ENCODE data around the gene SLC6A16. TPM values are rescaled to one million over a fixed set of nuclear protein-coding genes. Genes with fewer than 3 reads are reported as not detected.

Gene SLC6A16
- total and polyA plus RNA-seq, 2 of the 8 experiments (the other 6 are each of a cell fraction or from before 2014, with no cell fraction given): 1.1 to 1.5 TPM

DNA sequence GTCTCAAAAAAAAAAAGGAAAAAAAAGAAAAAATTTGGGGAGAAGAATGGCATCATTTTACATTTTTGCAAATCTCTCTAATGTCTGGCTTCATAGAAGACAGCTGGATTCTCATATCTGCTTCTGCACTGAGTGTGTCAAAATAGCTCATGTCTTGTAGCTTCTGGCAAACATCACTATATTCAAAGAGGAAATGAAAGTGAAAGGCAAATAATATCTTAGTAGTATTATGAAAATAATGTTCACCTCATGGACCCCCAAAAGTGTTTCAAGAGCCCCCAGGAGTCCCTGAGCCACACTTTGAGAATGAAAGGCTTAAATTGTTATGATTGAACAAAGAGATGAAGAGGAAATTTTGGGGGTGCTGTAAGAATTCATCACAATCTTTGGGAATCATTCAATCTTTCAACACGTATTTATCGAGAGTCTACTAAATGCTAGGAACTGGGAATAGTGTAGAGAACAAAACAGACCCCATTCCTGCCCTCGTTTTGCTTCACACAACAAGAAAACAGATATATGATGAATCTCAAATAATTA is 1.2 kb upstream of the SLC6A16 start:
- no peak for FAIRE-seq

More for the DNA sequence above, 1.2 kb upstream of the SLC6A16 start:
- no peaks in the 10 kb centered on the region for H4K20me1 ChIP-seq (replicated peaks in 1 of 2; ENCODE audit: control insufficient read depth in 1 of 2, insufficient read depth in 2 of 2, low read length in 2 of 2)
- no peaks in the 10 kb centered on the region for H3K23me2 ChIP-seq (ENCODE audit: low read depth, low read length)
- H2BK120ac ChIP-seq (replicated peaks; ENCODE audit: low read depth, low read length): no peak overlapping the region
- H2BK20ac ChIP-seq (ENCODE audit: low read length): no peak overlapping the region
- H3K14ac ChIP-seq (ENCODE audit: insufficient read length): no peak overlapping the region
- peaks cover 0 to 3% of the 10 kb centered on the region in 2 experiments; a peak in 2 of 4 replicates for H3K9me3 ChIP-seq (ENCODE audit: insufficient read depth in 2 of 2, low read depth in 1 of 2, low read length in 1 of 2)
- no peaks in the 10 kb centered on the region; a peak in 1 of 7 replicates for H3K27me3 ChIP-seq (replicated peaks in 1 of 4; ENCODE audit: control insufficient read depth in 3 of 4, extremely low read depth in 1 of 4, insufficient read depth in 3 of 4, low read length in 3 of 4)
- no peak overlapping the region for H3K18ac ChIP-seq (ENCODE audit: extremely low read depth, low read length)
- H3K27ac ChIP-seq (ENCODE audit: low read depth, low read length): no peak overlapping the region
- H3K23ac ChIP-seq (ENCODE audit: insufficient read length): no peak overlapping the region
- POLR2A ChIA-PET (ENCODE audit: partially characterized antibody): interaction anchor here (0.8 to 1.4 kb wide), 2 partner anchors 13 to 17 kb away, joined by 3 read pairs; no protein-coding TSS in a partner anchor
- no peak overlapping the region for H2AK5ac ChIP-seq (ENCODE audit: low read depth, low read length)
- H2AFZ ChIP-seq (ENCODE audit: low read length): no peak overlapping the region
- H3K56ac ChIP-seq (replicated peaks; ENCODE audit: insufficient read length, low read depth, low read length): no peak overlapping the region
- TF ChIP-seq RFX5 (IDR thresholded peaks at IDR 0.05; ENCODE audit: borderline replicate concordance, low read depth, low read length): no peak
- no peak for TF ChIP-seq SUZ12 (IDR thresholded peaks at IDR 0.05; ENCODE audit: low read length)
- TF ChIP-seq TAF7 (optimal IDR thresholded peaks at IDR 0.05; ENCODE audit: borderline replicate concordance, low read depth, low read length): no peak
- TF ChIP-seq GABPA (IDR thresholded peaks at IDR 0.05; ENCODE audit: borderline replicate concordance, insufficient read depth, low read length): no peak
- no peak for TF ChIP-seq ZNF274 (IDR thresholded peaks at IDR 0.05; ENCODE audit: borderline replicate concordance, extremely low read depth, low read length)
- TF ChIP-seq TBP (IDR thresholded peaks at IDR 0.05; ENCODE audit: low read depth, low read length): no peak
- no peak for TF ChIP-seq SAP30 (IDR thresholded peaks at IDR 0.05; ENCODE audit: insufficient read depth, insufficient replicate concordance, low read length)
- no peak for TF ChIP-seq SIRT6 (IDR thresholded peaks at IDR 0.05; ENCODE audit: low read length)
- no peak for TF ChIP-seq TEAD4 (IDR thresholded peaks at IDR 0.05; ENCODE audit: low read depth, low read length)
- no peak for TF ChIP-seq RBBP5 (IDR thresholded peaks at IDR 0.05; ENCODE audit: borderline replicate concordance, low read depth, low read length)
- no peak for TF ChIP-seq HDAC6 (IDR thresholded peaks at IDR 0.05; ENCODE audit: low read depth, low read length)
- no peak for TF ChIP-seq CEBPB (IDR thresholded peaks at IDR 0.05; ENCODE audit: low read depth, low read length)
- no peak for TF ChIP-seq TAF1 (IDR thresholded peaks at IDR 0.05; ENCODE audit: low read depth, low read length)
- TF ChIP-seq HDAC2 (IDR thresholded peaks at IDR 0.05; ENCODE audit: borderline replicate concordance in 1 of 2, low read depth in 2 of 2, low read length in 2 of 2): no peak
- no peaks in the 10 kb centered on the region for H3K79me1 ChIP-seq (ENCODE audit: low read depth, low read length)
- no peak overlapping the region for H4K5ac ChIP-seq (ENCODE audit: insufficient read length, low read depth, low read length)
- H4K8ac ChIP-seq (ENCODE audit: extremely low read depth, insufficient read depth, low read length): no peak overlapping the region
- 96% methylated on average over 3 of the region's 3 CpGs; no CpG with 5 or more reads in 1 of the 2 experiments for WGBS, 2 experiments (ENCODE audit: extremely low coverage in 1 of 2, insufficient coverage in 1 of 2, insufficient read length in 1 of 2, insufficient replicate concordance in 2 of 2, low coverage in 1 of 2, low lambda C conversion rate in 2 of 2, missing lambda C conversion rate in 1 of 2)
- no peak overlapping the region for H3K4me2 ChIP-seq (ENCODE audit: insufficient read depth in 1 of 2, low read depth in 2 of 2, low read length in 2 of 2)
- DNase-seq (ENCODE audit: low read depth in 1 of 2, low spot score in 2 of 2): no peak
- CTCF ChIA-PET (ENCODE audit: partially characterized antibody): interaction anchor here (0.6 to 3.1 kb wide), 5 partner anchors 11 to 99 kb away, joined by 3 to 11 read pairs (median 3); no protein-coding TSS in a partner anchor
- no peak overlapping the region for H2BK15ac ChIP-seq (ENCODE audit: low read length)
- 0 out of 8 replicates have a peak, but pooled peaks cover 0 to 5% (median 0%) of the 10 kb centered on the region in 4 experiments for H3K36me3 ChIP-seq (ENCODE audit: control insufficient read depth in 2 of 4, insufficient read depth in 4 of 4, low read length in 3 of 4)
- no peak overlapping the region for H4K91ac ChIP-seq (replicated peaks; ENCODE audit: insufficient read length, low read length)
- H3K9ac ChIP-seq (replicated peaks in 1 of 4; ENCODE audit: extremely low read depth in 1 of 4, low read depth in 3 of 4, low read length in 3 of 4): no peak overlapping the region
- no peak overlapping the region for H2BK5ac ChIP-seq (ENCODE audit: low read depth, low read length)
- H2BK12ac ChIP-seq (ENCODE audit: low read depth, low read length): no peak overlapping the region
- no peaks in the 10 kb centered on the region for H3K79me2 ChIP-seq (ENCODE audit: control insufficient read depth in 1 of 2, insufficient read depth in 2 of 2, low read length in 2 of 2)
- no peaks in the 10 kb centered on the region for H3K4me1 ChIP-seq (replicated peaks in 1 of 4; ENCODE audit: control insufficient read depth in 3 of 4, insufficient read depth in 4 of 4, low read length in 3 of 4)
- H3K4me3 ChIP-seq (ENCODE audit: extremely low read depth in 1 of 4, insufficient read depth in 2 of 4, low read depth in 3 of 4, low read length in 4 of 4): no peak overlapping the region
- H3K4ac ChIP-seq (replicated peaks; ENCODE audit: insufficient read length, low read depth, low read length): no peak overlapping the region

All from H1 (cell line).